ENCODE data around the gene GPR15.

The GPR15 gene

GRCh38 chr3:98545940-98546339, 14.2 kb downstream of the GPR15 start:
- Histone ChIP-seq H3K4me3 (ENCODE audit: low read length in 2 of 2) (no peak overlapping the region), H3K36me3 (ENCODE audit: control insufficient read depth in 2 of 2, insufficient read depth in 2 of 2, low read length in 2 of 2) (no peaks in the 10 kb centered on the region), H3K27me3 (ENCODE audit: control insufficient read depth in 2 of 2, insufficient read depth in 2 of 2, low read length in 2 of 2) (no peaks in the 10 kb centered on the region), H3K27ac (ENCODE audit: low read depth in 2 of 2, low read length in 2 of 2) (peak overlapping the region in 1 of 2 donors; percentile 24), H3K9me3 (ENCODE audit: control insufficient read depth in 2 of 2, low read length in 2 of 2) (no peaks in the 10 kb centered on the region), H3K9ac (ENCODE audit: low read depth in 1 of 2, low read length in 2 of 2) (no peak overlapping the region), H3K4me1 (ENCODE audit: control insufficient read depth in 2 of 2, insufficient read depth in 2 of 2, low read length in 2 of 2) (no peaks in the 10 kb centered on the region)

- peaks cover 0 to 3% of the 10 kb centered on the region in 2 donors for H3K4me1 ChIP-seq (ENCODE audit: control insufficient read depth in 2 of 2, insufficient read depth in 2 of 2, low read length in 2 of 2)
These were observed 16.8 kb downstream of the GPR15 start for GRCh38 chr3:98548544-98548943.

GRCh38 chr3:98550833-98551232, 19.1 kb downstream of the GPR15 start:
- Histone ChIP-seq H3K27me3 (ENCODE audit: control insufficient read depth in 2 of 2, insufficient read depth in 2 of 2, low read length in 2 of 2) (no peaks in the 10 kb centered on the region), H3K9ac (ENCODE audit: low read depth in 1 of 2, low read length in 2 of 2) (no peak overlapping the region), H3K27ac (ENCODE audit: low read depth in 2 of 2, low read length in 2 of 2) (no peak overlapping the region)

More at GRCh38 chr3:98548544-98548943, 16.8 kb downstream of the GPR15 start:
- Histone ChIP-seq H3K36me3 (ENCODE audit: control insufficient read depth in 2 of 2, insufficient read depth in 2 of 2, low read length in 2 of 2) (no peaks in the 10 kb centered on the region), H3K4me3 (ENCODE audit: low read length in 2 of 2) (no peak overlapping the region), H3K9me3 (ENCODE audit: control insufficient read depth in 2 of 2, low read length in 2 of 2) (no peaks in the 10 kb centered on the region), H3K27ac (ENCODE audit: low read depth in 2 of 2, low read length in 2 of 2) (no peak overlapping the region), H3K27me3 (ENCODE audit: control insufficient read depth in 2 of 2, insufficient read depth in 2 of 2, low read length in 2 of 2) (no peaks in the 10 kb centered on the region), H3K9ac (ENCODE audit: low read depth in 1 of 2, low read length in 2 of 2) (no peak overlapping the region)

GRCh38 chr3:98551236-98551635, 19.5 kb downstream of the GPR15 start:
- H3K27ac ChIP-seq (ENCODE audit: low read depth in 2 of 2, low read length in 2 of 2): peak overlapping the region in 1 of 2 donors; percentile 70
- H3K9ac ChIP-seq (ENCODE audit: low read depth in 1 of 2, low read length in 2 of 2): no peak overlapping the region
- no peaks in the 10 kb centered on the region for H3K36me3 ChIP-seq (ENCODE audit: control insufficient read depth in 2 of 2, insufficient read depth in 2 of 2, low read length in 2 of 2)

More at GRCh38 chr3:98550833-98551232, 19.1 kb downstream of the GPR15 start:
- Histone ChIP-seq H3K4me1 (ENCODE audit: control insufficient read depth in 2 of 2, insufficient read depth in 2 of 2, low read length in 2 of 2) (peaks cover 0 to 3% of the 10 kb centered on the region in 2 donors), H3K4me3 (ENCODE audit: low read length in 2 of 2) (no peak overlapping the region), H3K9me3 (ENCODE audit: control insufficient read depth in 2 of 2, low read length in 2 of 2) (no peaks in the 10 kb centered on the region), H3K36me3 (ENCODE audit: control insufficient read depth in 2 of 2, insufficient read depth in 2 of 2, low read length in 2 of 2) (no peaks in the 10 kb centered on the region)

GRCh38 chr3:98551754-98552153, 20.0 kb downstream of the GPR15 start:
- Histone ChIP-seq H3K9me3 (ENCODE audit: control insufficient read depth in 2 of 2, low read length in 2 of 2) (no peaks in the 10 kb centered on the region), H3K4me3 (ENCODE audit: low read length in 2 of 2) (no peak overlapping the region), H3K27ac (ENCODE audit: low read depth in 2 of 2, low read length in 2 of 2) (peak overlapping the region; percentile 48 to 70), H3K27me3 (ENCODE audit: control insufficient read depth in 2 of 2, insufficient read depth in 2 of 2, low read length in 2 of 2) (no peaks in the 10 kb centered on the region), H3K4me1 (ENCODE audit: control insufficient read depth in 2 of 2, insufficient read depth in 2 of 2, low read length in 2 of 2) (peaks cover 0 to 3% of the 10 kb centered on the region in 2 donors), H3K36me3 (ENCODE audit: control insufficient read depth in 2 of 2, insufficient read depth in 2 of 2, low read length in 2 of 2) (no peaks in the 10 kb centered on the region), H3K9ac (ENCODE audit: low read depth in 1 of 2, low read length in 2 of 2) (no peak overlapping the region)

More at GRCh38 chr3:98551236-98551635, 19.5 kb downstream of the GPR15 start:
- Histone ChIP-seq H3K4me1 (ENCODE audit: control insufficient read depth in 2 of 2, insufficient read depth in 2 of 2, low read length in 2 of 2) (peaks cover 0 to 3% of the 10 kb centered on the region in 2 donors), H3K4me3 (ENCODE audit: low read length in 2 of 2) (no peak overlapping the region), H3K27me3 (ENCODE audit: control insufficient read depth in 2 of 2, insufficient read depth in 2 of 2, low read length in 2 of 2) (no peaks in the 10 kb centered on the region), H3K9me3 (ENCODE audit: control insufficient read depth in 2 of 2, low read length in 2 of 2) (no peaks in the 10 kb centered on the region)

- H3K9me3 ChIP-seq (ENCODE audit: control insufficient read depth in 2 of 2, low read length in 2 of 2): no peaks in the 10 kb centered on the region
- peaks cover 0 to 3% of the 10 kb centered on the region in 2 donors for H3K4me1 ChIP-seq (ENCODE audit: control insufficient read depth in 2 of 2, insufficient read depth in 2 of 2, low read length in 2 of 2)
- H3K36me3 ChIP-seq (ENCODE audit: control insufficient read depth in 2 of 2, insufficient read depth in 2 of 2, low read length in 2 of 2): no peaks in the 10 kb centered on the region
- no peaks in the 10 kb centered on the region for H3K27me3 ChIP-seq (ENCODE audit: control insufficient read depth in 2 of 2, insufficient read depth in 2 of 2, low read length in 2 of 2)
- H3K9ac ChIP-seq (ENCODE audit: low read depth in 1 of 2, low read length in 2 of 2): peak overlapping the region in 1 of 2 donors; percentile 56
- H3K4me3 ChIP-seq (ENCODE audit: low read length in 2 of 2): no peak overlapping the region
- H3K27ac ChIP-seq (ENCODE audit: low read depth in 2 of 2, low read length in 2 of 2): peak overlapping the region; percentile 48 to 70
These were observed 20.6 kb downstream of the GPR15 start for GRCh38 chr3:98552232-98553020.

GRCh38 chr3:98553021-98553563, 21.3 kb downstream of the GPR15 start:
- Histone ChIP-seq H3K36me3 (ENCODE audit: control insufficient read depth in 2 of 2, insufficient read depth in 2 of 2, low read length in 2 of 2) (no peaks in the 10 kb centered on the region), H3K9me3 (ENCODE audit: control insufficient read depth in 2 of 2, low read length in 2 of 2) (no peaks in the 10 kb centered on the region), H3K27me3 (ENCODE audit: control insufficient read depth in 2 of 2, insufficient read depth in 2 of 2, low read length in 2 of 2) (no peaks in the 10 kb centered on the region), H3K4me1 (ENCODE audit: control insufficient read depth in 2 of 2, insufficient read depth in 2 of 2, low read length in 2 of 2) (peaks cover 0 to 3% of the 10 kb centered on the region in 2 donors), H3K4me3 (ENCODE audit: low read length in 2 of 2) (no peak overlapping the region), H3K27ac (ENCODE audit: low read depth in 2 of 2, low read length in 2 of 2) (peak overlapping the region; percentile 48 to 70), H3K9ac (ENCODE audit: low read depth in 1 of 2, low read length in 2 of 2) (peak overlapping the region in 1 of 2 donors; percentile 56)

- peaks cover 0 to 3% of the 10 kb centered on the region in 2 donors for H3K4me1 ChIP-seq (ENCODE audit: control insufficient read depth in 2 of 2, insufficient read depth in 2 of 2, low read length in 2 of 2)
- H3K27ac ChIP-seq (ENCODE audit: low read depth in 2 of 2, low read length in 2 of 2): peak overlapping the region; percentile 41 to 70
- no peaks in the 10 kb centered on the region for H3K36me3 ChIP-seq (ENCODE audit: control insufficient read depth in 2 of 2, insufficient read depth in 2 of 2, low read length in 2 of 2)
- no peaks in the 10 kb centered on the region for H3K27me3 ChIP-seq (ENCODE audit: control insufficient read depth in 2 of 2, insufficient read depth in 2 of 2, low read length in 2 of 2)
- H3K9me3 ChIP-seq (ENCODE audit: control insufficient read depth in 2 of 2, low read length in 2 of 2): no peaks in the 10 kb centered on the region
- no peak overlapping the region for H3K4me3 ChIP-seq (ENCODE audit: low read length in 2 of 2)
- no peak overlapping the region for H3K9ac ChIP-seq (ENCODE audit: low read depth in 1 of 2, low read length in 2 of 2)
These were observed 22.0 kb downstream of the GPR15 start for GRCh38 chr3:98553753-98554152.

GRCh38 chr3:98554580-98554979, 22.8 kb downstream of the GPR15 start:
- Histone ChIP-seq H3K27ac (ENCODE audit: low read depth in 2 of 2, low read length in 2 of 2) (peak overlapping the region; percentile 41 to 68), H3K36me3 (ENCODE audit: control insufficient read depth in 2 of 2, insufficient read depth in 2 of 2, low read length in 2 of 2) (no peaks in the 10 kb centered on the region), H3K4me1 (ENCODE audit: control insufficient read depth in 2 of 2, insufficient read depth in 2 of 2, low read length in 2 of 2) (peaks cover 0 to 3% of the 10 kb centered on the region in 2 donors)

GRCh38 chr3:98555025-98555379, 23.2 kb downstream of the GPR15 start:
- Histone ChIP-seq H3K4me1 (ENCODE audit: control insufficient read depth in 2 of 2, insufficient read depth in 2 of 2, low read length in 2 of 2) (peaks cover 0 to 3% of the 10 kb centered on the region in 2 donors), H3K27me3 (ENCODE audit: control insufficient read depth in 2 of 2, insufficient read depth in 2 of 2, low read length in 2 of 2) (no peaks in the 10 kb centered on the region), H3K9ac (ENCODE audit: low read depth in 1 of 2, low read length in 2 of 2) (no peak overlapping the region), H3K4me3 (ENCODE audit: low read length in 2 of 2) (no peak overlapping the region), H3K27ac (ENCODE audit: low read depth in 2 of 2, low read length in 2 of 2) (peak overlapping the region; percentile 41 to 68), H3K36me3 (ENCODE audit: control insufficient read depth in 2 of 2, insufficient read depth in 2 of 2, low read length in 2 of 2) (no peaks in the 10 kb centered on the region), H3K9me3 (ENCODE audit: control insufficient read depth in 2 of 2, low read length in 2 of 2) (no peaks in the 10 kb centered on the region)

More at GRCh38 chr3:98554580-98554979, 22.8 kb downstream of the GPR15 start:
- no peak overlapping the region for H3K9ac ChIP-seq (ENCODE audit: low read depth in 1 of 2, low read length in 2 of 2)
- H3K27me3 ChIP-seq (ENCODE audit: control insufficient read depth in 2 of 2, insufficient read depth in 2 of 2, low read length in 2 of 2): no peaks in the 10 kb centered on the region
- H3K9me3 ChIP-seq (ENCODE audit: control insufficient read depth in 2 of 2, low read length in 2 of 2): no peaks in the 10 kb centered on the region
- no peak overlapping the region for H3K4me3 ChIP-seq (ENCODE audit: low read length in 2 of 2)
